ENCODE results near the gene OSBPL10. TPM values are rescaled to one million over a fixed set of nuclear protein-coding genes. Genes with fewer than 3 reads are reported as not detected.
"Not testable (repeated sequence)": the region's sequence is repeated elsewhere in the genome, so short reads cannot be mapped to it uniquely, and the experiment has no call there.

The OSBPL10 gene
- total and polyA plus RNA-seq, 2 donors (not counting 1 experiment from before 2014, with no cell fraction given) = 88.5 to 310 TPM

- 80% methylated on average over 1 of the region's 3 CpGs for WGBS (ENCODE audit: insufficient coverage)
- CTCF ChIA-PET = not testable (repeated sequence)
Observed at GRCh38 chr3:32015638-32016037, 34.6 kb upstream of the OSBPL10 start.

GRCh38 chr3:32010699-32011098, 29.6 kb upstream of the OSBPL10 start:
- H2AFZ ChIP-seq (ENCODE audit: insufficient read depth, low read depth, low read length, poor library complexity, severe bottlenecking); H3K36me3 ChIP-seq (replicated peaks in 1 of 2; ENCODE audit: control extremely low read depth in 1 of 2, control insufficient read depth in 1 of 2, extremely low read depth in 1 of 2, insufficient read depth in 2 of 2, low read length in 1 of 2); POLR2A ChIA-PET; H3K4me2 ChIP-seq (replicated peaks; ENCODE audit: low read depth, low read length, poor library complexity, severe bottlenecking); ATAC-seq (ENCODE audit: low read depth); CTCF ChIA-PET; H3K27me3 ChIP-seq (replicated peaks in 1 of 4; ENCODE audit: control extremely low read depth in 1 of 4, control insufficient read depth in 3 of 4, insufficient read depth in 4 of 4, low read length in 3 of 4); H3K4me3 ChIP-seq (ENCODE audit: control extremely low read depth in 1 of 5, extremely low read depth in 1 of 5, insufficient read depth in 1 of 5, low read depth in 2 of 5, low read length in 4 of 5); H3K9ac ChIP-seq (ENCODE audit: low read length); H3K4me3 Mint-ChIP-seq; H3K79me2 ChIP-seq (ENCODE audit: control insufficient read depth, insufficient read depth, low read length); H3K9me3 Mint-ChIP-seq (ENCODE audit: insufficient read depth); H3K27ac Mint-ChIP-seq; H3K27me3 Mint-ChIP-seq; DNase-seq; H3K27ac ChIP-seq (ENCODE audit: low read length in 2 of 2); H4K20me1 ChIP-seq (ENCODE audit: control insufficient read depth, insufficient read depth, low read length, poor library complexity, severe bottlenecking): not testable (repeated sequence)
- Histone ChIP-seq H3K4me1 (ENCODE audit: control insufficient read depth in 2 of 2, insufficient read depth in 2 of 2, low read length in 2 of 2) (peaks cover 18 to 19% of the 10 kb centered on the region in 2 donors), H3K9me3 (ENCODE audit: control extremely low read depth in 1 of 3, control insufficient read depth in 2 of 3, insufficient read depth in 1 of 3, low read length in 2 of 3) (peaks cover 0 to 18% (median 1%) of the 10 kb centered on the region in 3 donors)
- intact Hi-C loops (cut with micrococcal nuclease) = loop anchor here (1.0 to 2.0 kb wide), 2 partner anchors 14 to 29 kb away; partner anchors contain the start of genes OSBPL10 and ZNF860
- peaks cover 24% of the 10 kb centered on the region for H3K4me1 Mint-ChIP-seq
- 98% methylated on average over 6 of the region's 7 CpGs for WGBS (ENCODE audit: insufficient coverage)

More at GRCh38 chr3:32015638-32016037, 34.6 kb upstream of the OSBPL10 start:
- H3K79me2 ChIP-seq (ENCODE audit: control insufficient read depth, insufficient read depth, low read length); H3K36me3 ChIP-seq (replicated peaks in 1 of 2; ENCODE audit: control extremely low read depth in 1 of 2, control insufficient read depth in 1 of 2, extremely low read depth in 1 of 2, insufficient read depth in 2 of 2, low read length in 1 of 2); ATAC-seq (ENCODE audit: low read depth); H3K9ac ChIP-seq (ENCODE audit: low read length); intact Hi-C loops (cut with micrococcal nuclease); H4K20me1 ChIP-seq (ENCODE audit: control insufficient read depth, insufficient read depth, low read length, poor library complexity, severe bottlenecking); H3K4me3 Mint-ChIP-seq; H3K9me3 Mint-ChIP-seq (ENCODE audit: insufficient read depth); H2AFZ ChIP-seq (ENCODE audit: insufficient read depth, low read depth, low read length, poor library complexity, severe bottlenecking); H3K27ac ChIP-seq (ENCODE audit: low read length in 2 of 2); H3K27me3 Mint-ChIP-seq; H3K27me3 ChIP-seq (replicated peaks in 1 of 4; ENCODE audit: control extremely low read depth in 1 of 4, control insufficient read depth in 3 of 4, insufficient read depth in 4 of 4, low read length in 3 of 4); H3K4me2 ChIP-seq (replicated peaks; ENCODE audit: low read depth, low read length, poor library complexity, severe bottlenecking); DNase-seq; H3K4me3 ChIP-seq (ENCODE audit: control extremely low read depth in 1 of 5, extremely low read depth in 1 of 5, insufficient read depth in 1 of 5, low read depth in 2 of 5, low read length in 4 of 5); H3K9me3 ChIP-seq (ENCODE audit: control extremely low read depth in 1 of 3, control insufficient read depth in 2 of 3, insufficient read depth in 1 of 3, low read length in 2 of 3); H3K27ac Mint-ChIP-seq: not testable (repeated sequence)
- H3K4me1 Mint-ChIP-seq = peaks cover 13% of the 10 kb centered on the region
- POLR2A ChIA-PET = interaction anchor here (0.6 kb wide), 1 partner anchor 486 kb away, joined by 4 read pairs; no protein-coding TSS in a partner anchor
- H3K4me1 ChIP-seq (ENCODE audit: control insufficient read depth in 2 of 2, insufficient read depth in 2 of 2, low read length in 2 of 2) = peaks cover 9 to 11% of the 10 kb centered on the region in 2 donors

All from B cell (primary cell).